Mucosa of descending colon (tissue), 3 donors: ENCODE data around the gene GOPC. TPM values are rescaled to one million over a fixed set of nuclear protein-coding genes. Genes with fewer than 3 reads are reported as not detected.

Experiments
- ATAC-seq: fragments of 200-7000 bp; cut with Tn5 transposase; one replicate; pipeline ENCODE4 v1.9.1; 2020; ENCODE audit warnings: mild to moderate bottlenecking, moderate library complexity
- DNase-seq, 3 donors: peaks; one replicate each; pipeline ENCODE4 v3.0.0-alpha.2; 2020
- H3K36me3 ChIP-seq: fragments of 200-600 bp; one replicate; pipeline ENCODE4 v1.8.0; 2021; ENCODE audit warnings: low read depth, mild to moderate bottlenecking
- H3K4me1 ChIP-seq: fragments of 200-600 bp; one replicate; pipeline ENCODE4 v1.8.0; 2021; ENCODE audit warnings: low read depth, mild to moderate bottlenecking
- H3K4me3 ChIP-seq: fragments of 200-600 bp; one replicate; pipeline ENCODE4 v1.8.0; 2021; ENCODE audit warnings: mild to moderate bottlenecking
- H3K9me3 ChIP-seq: fragments of 200-600 bp; one replicate; pipeline ENCODE4 v1.8.0; 2021; ENCODE audit warnings: mild to moderate bottlenecking
- intact Hi-C, 2 donors: fragments of 100-400 bp; cut with DNase I in 1 of 2; cut with micrococcal nuclease in 1 of 2; formaldehyde crosslinking; loops; one replicate each; pipeline versions ENCODE4 v1.11.0 to v1.11.1; 2022; cut with DNase I, micrococcal nuclease
- total RNA-seq, 3 donors: library from RNA; stranded (reverse); fragmentation: NEBNext Ultra II Directional in 2 of 3; extraction: Animal tissue kit (Norgen Biotek cat#: 25700) in 2 of 3; gene quantifications; one replicate each; pipeline versions ENCODE4 v1.2.1 to v1.2.4, GENCODE V29; 2021 to 2023
- TF ChIP-seq, protein P1 (sequence below): fragments of 200-600 bp; IDR thresholded peaks from one replicate; pipeline ENCODE4 v1.8.0; 2022; ENCODE audit warnings: antibody characterized with exemption, mild to moderate bottlenecking
- donor health status: DM: no; HTN: no; CAD: no; lungs with moderate emphysema.
- donor health status: DM: no; HTN: no; CAD: no.
- donor health status: DM: no; HTN: yes; CAD: no.

GOPC gene
- total RNA-seq, 3 donors from 2014 or later = 22.7 to 31.4 (median 26.3) TPM

GRCh38 chr6:117542493-117542892 lies 59.8 kb downstream of the GOPC start:
- no peak for DNase-seq
- TF ChIP-seq, protein P1, sequence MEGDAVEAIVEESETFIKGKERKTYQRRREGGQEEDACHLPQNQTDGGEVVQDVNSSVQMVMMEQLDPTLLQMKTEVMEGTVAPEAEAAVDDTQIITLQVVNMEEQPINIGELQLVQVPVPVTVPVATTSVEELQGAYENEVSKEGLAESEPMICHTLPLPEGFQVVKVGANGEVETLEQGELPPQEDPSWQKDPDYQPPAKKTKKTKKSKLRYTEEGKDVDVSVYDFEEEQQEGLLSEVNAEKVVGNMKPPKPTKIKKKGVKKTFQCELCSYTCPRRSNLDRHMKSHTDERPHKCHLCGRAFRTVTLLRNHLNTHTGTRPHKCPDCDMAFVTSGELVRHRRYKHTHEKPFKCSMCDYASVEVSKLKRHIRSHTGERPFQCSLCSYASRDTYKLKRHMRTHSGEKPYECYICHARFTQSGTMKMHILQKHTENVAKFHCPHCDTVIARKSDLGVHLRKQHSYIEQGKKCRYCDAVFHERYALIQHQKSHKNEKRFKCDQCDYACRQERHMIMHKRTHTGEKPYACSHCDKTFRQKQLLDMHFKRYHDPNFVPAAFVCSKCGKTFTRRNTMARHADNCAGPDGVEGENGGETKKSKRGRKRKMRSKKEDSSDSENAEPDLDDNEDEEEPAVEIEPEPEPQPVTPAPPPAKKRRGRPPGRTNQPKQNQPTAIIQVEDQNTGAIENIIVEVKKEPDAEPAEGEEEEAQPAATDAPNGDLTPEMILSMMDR = no peak
- ATAC-seq = no peak
- Histone ChIP-seq H3K4me1 (no peaks in the 10 kb centered on the region), H3K4me3 (no peak overlapping the region), H3K36me3 (no peaks in the 10 kb centered on the region), H3K9me3 (no peaks in the 10 kb centered on the region)
- intact Hi-C loops = no loop called here

DNA sequence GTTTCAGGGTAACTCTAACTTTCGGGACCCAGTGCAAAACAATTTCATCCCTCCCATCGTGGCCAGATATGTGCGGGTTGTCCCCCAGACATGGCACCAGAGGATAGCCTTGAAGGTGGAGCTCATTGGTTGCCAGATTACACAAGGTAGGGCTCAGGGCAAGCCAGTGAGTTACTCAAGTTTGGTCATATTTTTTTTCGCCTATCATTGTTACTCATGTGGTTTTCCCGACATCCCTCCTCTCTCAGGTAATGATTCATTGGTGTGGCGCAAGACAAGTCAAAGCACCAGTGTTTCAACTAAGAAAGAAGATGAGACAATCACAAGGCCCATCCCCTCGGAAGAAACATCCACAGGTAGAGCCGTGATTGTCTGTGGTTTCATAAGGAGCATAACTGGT lies 61.6 kb downstream of the GOPC start:
- ATAC-seq (no peak), DNase-seq (no peak)
- H3K4me1 ChIP-seq = no peaks in the 10 kb centered on the region
- intact Hi-C loops = no loop called here
- H3K36me3 ChIP-seq = no peaks in the 10 kb centered on the region
- H3K4me3 ChIP-seq = no peak overlapping the region
- TF ChIP-seq, protein P1 = no peak
- H3K9me3 ChIP-seq = no peaks in the 10 kb centered on the region

- no peaks in the 10 kb centered on the region for H3K36me3 ChIP-seq
- no peaks in the 10 kb centered on the region for H3K9me3 ChIP-seq
- TF ChIP-seq, protein P1 = no peak
- intact Hi-C loops = no loop called here
- H3K4me3 ChIP-seq = no peak overlapping the region
- DNase-seq (no peak), ATAC-seq (no peak)
- H3K4me1 ChIP-seq = no peaks in the 10 kb centered on the region
Measured at GRCh38 chr6:117538615-117539014, 63.7 kb downstream of the GOPC start.

DNA sequence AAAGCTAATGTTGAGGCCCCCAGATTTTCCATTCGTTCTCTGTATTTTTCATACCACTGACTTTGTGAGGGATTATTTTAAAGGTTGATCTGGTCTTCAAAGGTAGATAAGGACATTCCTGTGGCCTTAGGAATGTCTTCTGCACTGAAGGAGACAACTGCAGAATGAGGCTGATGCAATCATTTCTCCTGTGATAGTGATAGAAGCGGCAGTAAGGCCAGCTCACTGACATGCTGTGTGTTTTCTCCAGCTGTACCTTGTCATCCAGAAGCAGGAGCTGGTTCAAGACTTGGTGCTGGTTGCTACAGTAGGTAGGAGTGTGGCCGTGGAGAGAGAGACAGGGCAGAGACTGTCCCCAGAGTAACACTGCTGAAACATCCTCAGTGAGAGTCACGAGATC lies 66.0 kb downstream of the GOPC start:
- Histone ChIP-seq H3K4me3 (no peak overlapping the region), H3K9me3 (no peaks in the 10 kb centered on the region), H3K4me1 (no peaks in the 10 kb centered on the region), H3K36me3 (no peaks in the 10 kb centered on the region)
- no peak for ATAC-seq
- DNase-seq = no peak
- TF ChIP-seq, protein P1 = no peak
- intact Hi-C loops = no loop called here

DNA sequence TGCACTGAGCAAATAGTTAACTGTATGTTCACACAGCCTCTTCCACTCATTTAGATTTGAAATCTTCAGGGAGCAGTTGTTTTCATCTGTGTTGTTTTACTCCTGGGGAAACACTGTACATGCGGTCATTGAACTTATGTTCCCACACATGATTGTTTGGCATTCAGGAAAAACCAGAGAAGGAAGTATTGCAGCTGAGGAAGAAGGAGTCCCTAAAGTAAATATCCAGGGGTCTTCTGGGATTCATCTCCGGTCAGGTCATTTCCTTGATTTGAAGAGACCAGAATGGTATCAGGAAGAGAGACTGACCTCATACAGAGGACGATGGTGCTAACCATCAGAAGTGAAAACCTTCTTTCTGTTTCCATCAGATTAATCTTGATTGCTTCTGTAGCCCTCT lies 67.3 kb downstream of the GOPC start:
- ATAC-seq (no peak), DNase-seq (no peak)
- no peaks in the 10 kb centered on the region for H3K36me3 ChIP-seq
- TF ChIP-seq, protein P1 = no peak
- H3K4me3 ChIP-seq = no peak overlapping the region
- intact Hi-C loops = no loop called here
- no peaks in the 10 kb centered on the region for H3K9me3 ChIP-seq
- no peaks in the 10 kb centered on the region for H3K4me1 ChIP-seq

DNA sequence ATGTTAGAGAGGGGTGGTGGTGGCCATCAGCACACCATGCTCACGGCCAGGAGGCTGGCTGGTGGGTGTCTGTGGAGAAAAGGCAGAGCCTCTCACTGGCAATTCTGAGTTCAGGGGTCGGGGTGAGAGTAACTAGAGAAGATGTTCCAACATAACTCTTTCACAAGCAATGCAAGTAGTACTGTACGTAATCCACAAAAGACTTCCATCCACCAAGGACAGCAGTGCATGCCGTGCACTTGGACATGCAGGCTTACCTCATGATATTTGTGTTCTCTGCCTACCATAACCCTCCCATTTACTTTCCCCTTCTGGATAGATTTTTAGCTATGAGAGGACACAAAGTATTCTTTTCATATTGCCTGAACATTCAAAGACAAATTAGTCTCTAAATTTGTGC lies 68.5 kb downstream of the GOPC start:
- H3K9me3 ChIP-seq = no peaks in the 10 kb centered on the region
- ATAC-seq (no peak), DNase-seq (no peak)
- intact Hi-C loops = no loop called here
- no peaks in the 10 kb centered on the region for H3K36me3 ChIP-seq
- H3K4me3 ChIP-seq = no peak overlapping the region
- TF ChIP-seq, protein P1 = no peak
- no peaks in the 10 kb centered on the region for H3K4me1 ChIP-seq
